ENCODE results near the gene NCF4. TPM values are rescaled to one million over a fixed set of nuclear protein-coding genes. Genes with fewer than 3 reads are reported as not detected.

The NCF4 gene
- total RNA-seq (2014; rRNA removed; shearing (Covaris generic)): not detected in 2 replicates

- DNase-seq (ENCODE audit: low read depth): no peak
Measured at GRCh38 chr22:36860821-36861659, at the start of gene NCF4. NCF4 (plus strand) TSS chr22:36861006; CDS start chr22:36861172, 166 bp downstream.

DNA sequence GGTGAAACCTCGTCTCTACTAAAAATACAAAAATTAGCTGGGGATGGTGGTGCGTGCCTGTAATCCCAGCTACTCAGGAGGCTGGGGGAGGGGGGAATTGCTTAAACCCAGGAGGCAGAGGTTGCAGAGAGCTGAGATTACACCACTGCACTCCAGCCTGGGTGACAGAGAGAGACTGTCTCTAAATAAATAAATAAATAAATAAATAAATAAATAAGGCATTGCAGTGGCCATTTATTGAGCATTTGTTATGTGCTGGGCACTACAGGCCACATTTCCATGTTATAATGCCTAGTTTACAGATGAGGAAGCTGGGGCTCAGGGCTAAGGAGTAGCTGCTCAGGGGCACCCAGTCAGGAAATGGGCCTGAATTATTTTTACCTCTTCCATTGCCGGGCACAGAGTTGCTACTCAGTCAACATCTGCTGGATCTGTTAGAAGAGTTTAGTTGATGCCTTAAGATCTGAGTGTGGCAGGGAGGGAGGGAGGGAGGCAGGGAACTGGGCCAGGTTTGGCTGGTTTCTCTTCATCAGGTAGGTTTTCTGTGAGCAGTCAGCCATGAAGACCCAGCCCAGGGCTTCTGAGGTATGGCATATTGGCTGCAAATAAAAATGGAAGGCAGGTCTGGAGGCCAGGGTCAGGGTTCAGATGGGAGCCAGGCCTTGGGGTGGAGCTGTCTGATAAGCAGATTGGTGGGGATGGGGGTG, 49.6 kb upstream of the NCF4 start:
- DNase-seq (ENCODE audit: low read depth): no peak

GRCh38 chr22:36814801-36815200, 46.0 kb upstream of the NCF4 start:
- DNase-seq (ENCODE audit: low read depth): no peak

GRCh38 chr22:36815558-36816338, 45.1 kb upstream of the NCF4 start:
- no peak for DNase-seq (ENCODE audit: low read depth)

DNA sequence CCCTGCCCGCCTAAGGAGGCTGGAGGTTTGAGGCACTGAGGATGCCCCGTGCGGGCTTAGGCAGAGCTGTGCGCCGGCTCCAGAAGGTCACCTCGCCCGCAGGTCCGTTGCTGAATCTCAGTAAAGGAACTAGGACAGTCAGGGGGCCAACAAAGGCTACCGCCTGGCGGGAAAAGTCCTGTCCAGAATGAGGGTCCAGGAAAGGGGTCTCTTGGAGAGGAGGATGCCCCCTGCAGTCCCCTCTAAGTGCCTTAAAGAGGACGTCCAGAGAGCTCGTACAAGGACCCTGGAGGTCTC, 44.5 kb upstream of the NCF4 start:
- no peak for DNase-seq (ENCODE audit: low read depth)

DNA sequence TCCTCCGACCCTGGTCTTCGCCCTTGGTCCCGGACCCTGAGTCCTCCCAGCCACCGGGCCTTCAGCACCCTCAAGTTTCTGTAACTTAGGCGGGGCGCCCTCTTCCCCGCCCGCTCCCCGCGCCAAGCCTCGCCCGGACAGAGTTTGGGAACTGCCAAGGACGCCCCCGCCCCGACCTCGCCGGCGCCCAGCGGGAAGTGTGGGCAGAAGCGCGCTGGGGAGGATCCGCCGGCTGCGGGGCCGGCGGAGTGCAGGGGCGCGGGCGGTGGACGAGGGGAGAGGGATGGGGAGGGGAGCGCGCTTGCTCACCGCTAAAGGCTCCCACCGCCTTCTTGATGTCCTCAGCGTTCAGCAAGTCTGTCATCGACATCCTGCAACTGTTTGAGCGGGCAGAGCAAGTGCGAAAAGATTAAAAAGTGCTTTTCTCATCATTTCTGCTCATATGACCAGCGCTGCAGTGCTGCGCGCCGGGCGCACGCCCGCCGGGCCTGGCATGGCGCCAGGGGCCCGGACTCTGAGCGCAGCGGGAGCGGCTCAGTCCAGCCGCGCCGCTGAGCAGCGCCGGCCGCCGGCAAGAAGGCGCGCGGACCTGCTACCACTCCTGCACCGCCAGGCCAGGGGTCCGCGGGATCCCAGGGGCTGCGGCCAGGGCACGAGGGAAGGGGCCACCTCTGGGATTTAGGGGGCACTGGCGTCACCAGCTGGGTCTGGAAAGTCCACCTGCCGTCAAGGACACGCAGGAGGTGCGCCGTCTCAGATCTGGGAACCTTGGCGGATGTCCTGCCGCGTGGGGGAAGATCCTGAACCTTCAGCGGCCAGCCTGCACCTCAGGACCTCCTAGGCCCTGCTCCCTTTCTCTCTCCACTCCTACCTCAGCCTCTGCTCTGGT, 43.9 kb upstream of the NCF4 start, which contains the start of gene PVALB:
TSS of gene PVALB (minus strand) at position 400 of the 889 bp plus-strand sequence. CDS start at position 370, 30 bp downstream.
- peak; percentile 9 for DNase-seq (ENCODE audit: low read depth)

DNA sequence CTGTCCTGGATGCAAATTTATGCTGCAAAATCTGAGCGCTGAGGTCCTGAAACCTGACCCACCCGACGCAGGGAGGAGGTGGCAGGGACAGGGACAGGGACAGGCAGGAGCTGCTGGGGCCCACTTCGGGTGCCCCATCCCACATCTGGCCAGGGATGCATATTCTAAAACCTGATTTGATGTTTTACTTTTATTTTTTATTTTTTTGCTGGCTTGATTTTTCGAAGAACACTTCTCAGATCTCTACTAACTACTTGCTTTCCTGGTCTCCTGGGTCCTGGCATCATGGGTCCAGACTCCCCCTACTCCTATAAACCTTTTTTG, 43.3 kb upstream of the NCF4 start:
- DNase-seq (ENCODE audit: low read depth): no peak

DNA sequence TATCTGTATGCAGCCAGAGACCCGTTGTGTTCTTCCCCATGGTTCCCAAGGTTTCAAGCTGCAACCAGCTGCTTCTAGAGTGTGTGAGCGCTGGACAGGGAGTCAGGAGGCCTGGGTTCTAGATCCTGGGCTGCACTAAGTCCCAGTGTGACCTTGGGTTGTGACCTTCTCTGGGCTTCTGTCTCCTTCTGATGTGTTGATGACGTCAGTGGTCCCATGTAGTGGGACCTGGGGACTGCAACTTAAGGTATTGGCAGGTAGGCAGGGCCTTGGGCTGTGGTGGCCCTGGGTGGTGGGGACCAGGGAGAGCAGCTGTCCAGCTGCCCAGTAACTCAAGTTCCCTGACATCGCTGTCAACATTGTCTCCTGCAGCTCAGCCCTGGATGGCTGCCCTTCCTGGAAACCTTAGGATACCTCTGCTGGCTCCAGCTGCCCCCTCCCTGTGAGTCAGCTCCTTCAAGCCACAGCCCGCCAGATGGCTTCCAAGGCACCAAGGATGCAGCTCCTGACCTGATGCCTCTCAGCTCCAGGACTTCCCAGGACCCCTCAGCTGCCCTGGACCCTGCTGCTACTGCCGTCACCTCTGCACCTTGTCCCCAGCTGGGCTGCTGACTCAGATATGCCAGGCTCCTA, 42.7 kb upstream of the NCF4 start:
- peak; percentile 46 for DNase-seq (ENCODE audit: low read depth)

DNA sequence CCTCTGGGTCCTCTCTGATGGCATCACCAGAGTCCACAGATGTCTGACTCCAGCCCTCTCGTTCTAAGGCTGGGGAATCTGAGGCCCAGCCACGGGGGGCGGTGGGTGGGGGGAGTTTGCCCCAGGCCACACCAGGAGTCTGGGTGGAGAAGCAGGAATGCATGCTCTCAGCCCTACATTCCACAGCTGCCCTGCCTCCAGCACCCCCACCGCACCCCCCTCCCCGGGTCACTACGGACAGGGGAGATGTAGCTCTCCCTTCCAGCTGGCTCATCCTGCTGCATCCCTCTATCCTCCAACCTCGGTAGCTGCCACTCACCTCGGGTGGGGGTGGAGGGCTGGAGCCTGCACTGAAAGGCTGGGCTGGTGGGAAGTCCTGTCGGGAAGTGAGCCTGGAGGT, 41.7 kb upstream of the NCF4 start:
- no peak for DNase-seq (ENCODE audit: low read depth)

GRCh38 chr22:36822581-36822980, 38.2 kb upstream of the NCF4 start:
- no peak for DNase-seq (ENCODE audit: low read depth)

DNA sequence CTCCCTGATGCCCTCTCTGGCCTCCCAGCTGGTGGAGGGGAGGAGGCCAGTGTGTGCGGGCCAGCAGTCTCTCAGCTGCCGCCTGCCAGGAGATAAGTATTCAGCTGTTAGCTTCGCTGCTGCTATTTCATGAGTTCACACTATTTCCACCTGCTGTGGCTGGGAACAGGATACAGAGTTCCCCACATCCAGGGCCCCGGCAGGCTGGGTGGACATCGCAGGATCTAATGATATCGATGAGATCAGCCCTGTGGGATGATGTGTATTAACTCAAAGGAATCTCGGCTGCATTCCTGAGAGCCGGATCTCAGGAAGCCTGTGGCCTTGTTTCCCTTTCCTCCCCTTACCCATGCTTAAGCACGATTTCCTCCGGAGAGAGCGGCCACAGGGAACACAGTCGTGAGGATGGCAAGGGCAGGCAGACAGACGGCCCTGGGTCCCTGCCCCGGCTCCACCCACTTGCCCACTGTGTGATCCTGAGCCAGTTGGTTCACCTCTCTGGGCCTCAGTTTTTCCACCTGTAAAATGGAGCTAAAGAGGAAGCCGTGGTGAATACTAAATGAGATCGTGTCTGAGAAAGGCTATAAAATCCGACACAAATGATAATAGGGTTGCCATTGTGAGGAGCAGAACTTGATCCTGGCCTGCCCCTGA, 37.5 kb upstream of the NCF4 start:
- no peak for DNase-seq (ENCODE audit: low read depth)

DNA sequence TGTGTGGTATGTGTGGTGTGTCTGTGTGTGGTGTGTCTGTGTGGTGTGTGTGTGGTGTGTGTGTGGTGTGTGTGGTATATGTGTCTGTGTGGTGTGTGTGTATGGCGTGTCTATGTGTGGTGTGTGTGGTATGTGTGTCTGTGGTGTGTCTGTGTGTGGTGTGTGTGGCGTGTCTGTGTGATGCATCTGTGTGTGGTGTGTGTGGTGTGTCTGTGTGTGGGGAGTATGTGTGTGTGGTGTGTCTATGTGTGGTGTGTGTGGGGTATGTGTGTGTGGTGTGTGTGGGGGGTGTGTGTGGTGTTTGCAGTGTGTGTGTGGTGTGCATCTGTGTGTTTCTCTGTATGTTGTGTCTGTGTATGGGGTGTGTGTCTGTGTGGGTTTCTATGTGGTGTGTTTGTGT, 36.2 kb upstream of the NCF4 start:
- DNase-seq (ENCODE audit: low read depth): no peak

- no peak for DNase-seq (ENCODE audit: low read depth)
Measured at GRCh38 chr22:36826262-36826661, 34.5 kb upstream of the NCF4 start.

DNA sequence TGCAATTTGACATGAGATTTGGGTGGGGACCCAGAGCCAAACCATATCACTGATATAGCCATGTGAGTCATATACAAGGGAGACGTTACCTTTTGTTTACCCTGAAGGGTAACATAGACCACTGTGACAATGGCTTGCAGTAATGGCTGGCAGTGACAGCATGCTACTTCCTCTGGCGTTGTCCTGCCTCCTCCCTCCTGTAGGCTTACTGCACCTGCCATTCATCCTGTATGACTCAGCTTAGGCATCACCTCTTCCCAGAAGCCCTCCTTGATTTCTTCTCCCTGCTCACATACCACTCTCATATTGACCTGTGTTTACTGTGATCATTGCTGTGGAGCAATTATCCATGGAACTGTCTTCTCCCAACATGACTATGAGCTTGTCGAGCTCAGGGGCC, 32.0 kb upstream of the NCF4 start:
- no peak for DNase-seq (ENCODE audit: low read depth)

DNA sequence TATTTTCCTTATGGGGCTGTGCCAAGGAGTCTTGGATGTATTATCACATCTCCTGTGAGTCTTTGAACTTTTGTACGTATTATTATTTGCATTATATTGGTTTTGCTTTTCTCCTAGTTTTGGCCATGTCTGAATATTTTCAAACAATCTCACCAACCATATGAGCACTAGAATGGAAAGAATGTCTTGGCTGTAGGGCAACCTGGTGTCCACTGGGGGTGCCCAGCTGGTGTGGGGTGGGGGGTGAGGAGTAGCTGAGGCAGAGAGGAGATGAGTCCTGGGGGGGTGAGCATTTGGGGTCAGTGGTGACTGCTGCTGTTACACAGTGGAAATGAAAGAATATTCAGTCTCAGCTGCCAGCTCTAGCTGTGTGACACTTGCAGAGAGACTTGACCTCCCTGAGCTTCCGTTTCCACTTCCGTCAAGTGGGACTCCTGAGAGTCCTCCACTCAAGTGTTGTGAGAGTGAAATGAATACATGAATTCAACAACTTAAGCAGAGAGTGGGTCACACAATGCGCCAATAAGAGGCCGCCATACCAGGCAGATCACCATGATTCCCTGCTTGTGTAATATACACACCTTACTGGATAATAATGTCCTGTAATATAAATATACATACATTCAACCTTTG, 31.3 kb upstream of the NCF4 start:
- DNase-seq (ENCODE audit: low read depth): no peak

GRCh38 chr22:36830601-36831000, 30.2 kb upstream of the NCF4 start:
- DNase-seq (ENCODE audit: low read depth): no peak

- DNase-seq (ENCODE audit: low read depth): no peak
Measured at GRCh38 chr22:36831206-36831605, 29.6 kb upstream of the NCF4 start.

DNA sequence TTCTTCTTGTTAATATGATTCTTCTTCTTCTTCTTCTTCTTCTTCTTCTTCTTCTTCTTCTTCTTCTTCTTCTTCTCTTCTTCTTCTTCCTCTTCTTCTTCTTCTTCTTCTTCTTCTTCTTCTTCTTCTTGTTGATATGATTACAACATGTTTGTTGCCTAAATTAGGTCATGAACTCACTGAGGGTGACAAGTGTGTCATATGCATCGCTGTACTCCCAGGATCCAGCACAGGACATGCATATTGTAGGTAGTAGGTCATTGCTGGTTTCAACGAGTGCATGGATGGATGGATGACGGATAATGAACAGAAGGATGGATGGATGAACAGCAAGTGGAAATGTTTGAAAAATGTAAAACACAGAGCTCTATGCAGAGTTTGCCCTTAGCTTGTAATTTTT, 29.1 kb upstream of the NCF4 start:
- DNase-seq (ENCODE audit: low read depth): no peak

DNA sequence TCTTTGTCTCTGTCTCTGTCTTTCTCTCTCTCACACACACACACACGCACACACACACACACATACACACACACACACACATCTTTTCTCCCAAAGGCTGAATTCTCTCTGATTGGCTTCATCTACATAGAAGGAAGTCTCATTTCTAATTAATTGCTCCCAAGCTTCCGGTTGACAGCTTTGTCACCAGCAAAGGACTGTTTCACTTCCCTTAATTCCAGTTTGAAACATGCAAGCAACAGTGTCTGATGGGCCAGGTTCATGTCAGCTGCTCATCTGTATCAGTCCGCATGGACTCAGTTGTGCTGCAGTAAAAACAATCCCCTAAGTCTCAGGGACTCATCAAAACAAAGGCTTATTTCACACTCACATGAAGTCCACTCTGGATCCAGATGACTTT, 27.7 kb upstream of the NCF4 start:
- no peak for DNase-seq (ENCODE audit: low read depth)

DNA sequence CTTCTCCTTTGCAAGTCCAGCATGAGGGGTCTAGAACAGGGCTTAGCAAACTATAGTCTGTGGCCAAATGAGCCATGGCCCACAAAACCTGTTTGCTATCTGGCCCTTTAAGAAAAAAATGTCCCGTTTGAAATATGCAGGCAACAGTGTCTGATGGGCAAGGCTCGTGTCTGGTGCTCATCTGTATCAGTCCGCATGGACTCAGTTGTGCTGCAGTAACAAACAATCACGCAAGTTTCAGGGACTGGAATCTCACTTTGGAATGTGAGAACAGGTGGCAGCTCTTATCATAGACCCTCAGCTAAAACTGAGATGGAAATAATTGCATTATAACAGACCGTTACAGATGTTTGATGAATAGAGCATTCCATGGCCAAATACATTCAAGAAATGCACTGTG, 24.9 kb upstream of the NCF4 start:
- DNase-seq (ENCODE audit: low read depth): no peak
